Breast epithelium (tissue), 4 donors: Measurements from ENCODE around the gene ECEL1. TPM values are rescaled to one million over a fixed set of nuclear protein-coding genes. Genes with fewer than 3 reads are reported as not detected.

Experiments used
- DNase-seq, 2 donors: peaks; one replicate each; pipeline ENCODE4 v3.0.0-alpha.2; 2019; ENCODE audit warnings: low spot score in 2 of 2
- H3K27ac ChIP-seq, 2 donors: fragments of 200-600 bp; sonication (generic) in 1 of 2; one replicate each; pipeline ENCODE4 v1.5.1; 2016 to 2019; ENCODE audit warnings: mild to moderate bottlenecking in 1 of 2
- H3K27me3 ChIP-seq, 2 donors: fragments of 200-600 bp; sonication (generic) in 1 of 2; one replicate each; pipeline versions ENCODE4 v1.5.1 to v1.6.0; 2017 to 2019; ENCODE audit warnings: control low read depth in 1 of 2, mild to moderate bottlenecking in 1 of 2
- H3K36me3 ChIP-seq: fragments of 200-600 bp; one replicate; pipeline ENCODE4 v1.5.1; 2019
- H3K4me1 ChIP-seq, 2 donors: fragments of 200-600 bp; sonication (generic); one replicate each; pipeline ENCODE4 v1.5.1; 2016 to 2019; ENCODE audit warnings: control low read depth in 1 of 2
- H3K4me3 ChIP-seq, 3 donors: fragments of 200-600 bp; sonication (generic); 1 replicate in 2 of 3; 2 replicates in 1 of 3; pipeline ENCODE4 v1.5.1; 2016 to 2019; ENCODE audit warnings: mild to moderate bottlenecking in 3 of 3, moderate library complexity in 2 of 3
- H3K9me3 ChIP-seq, 2 donors: fragments of 200-600 bp; sonication (generic) in 1 of 2; one replicate each; pipeline ENCODE4 v1.5.1; 2016 to 2019; ENCODE audit warnings: control low read depth in 1 of 2
- POLR2A ChIP-seq: fragments of 450-650 bp; IDR thresholded peaks from one replicate; pipeline ENCODE4 v1.6.1; 2016; ENCODE audit warnings: antibody characterized with exemption, mild to moderate bottlenecking, moderate library complexity
- POLR2AphosphoS5 ChIP-seq, 3 donors: sonication (generic); formaldehyde crosslinking; IDR thresholded peaks; one replicate each; pipeline ENCODE4 v1.6.1; 2017; ENCODE audit warnings: antibody characterized with exemption in 3 of 3
- intact Hi-C: fragments of 100-400 bp; cut with DNase I; formaldehyde crosslinking; loops from one replicate; pipeline ENCODE4 v1.15.1; 2023; ENCODE audit warnings: low total_unique reads
- total RNA-seq, 3 donors: library from RNA; depleted of rRNA; stranded (reverse); fragments of >200 nt; gene quantifications; one replicate each; pipeline ENCODE4 v1.1.0, GENCODE V29; 2016
- TF ChIP-seq, protein P1 (sequence below), 3 donors: fragments of 450-650 bp; IDR thresholded peaks; one replicate each; pipeline ENCODE4 v1.5.1; 2016 to 2017; ENCODE audit warnings: antibody characterized with exemption in 3 of 3, mild to moderate bottlenecking in 3 of 3, moderate library complexity in 3 of 3

The ECEL1 gene
- total RNA-seq, 3 donors from 2014 or later: 0.15 to 2.3 (median 0.48) TPM

DNA sequence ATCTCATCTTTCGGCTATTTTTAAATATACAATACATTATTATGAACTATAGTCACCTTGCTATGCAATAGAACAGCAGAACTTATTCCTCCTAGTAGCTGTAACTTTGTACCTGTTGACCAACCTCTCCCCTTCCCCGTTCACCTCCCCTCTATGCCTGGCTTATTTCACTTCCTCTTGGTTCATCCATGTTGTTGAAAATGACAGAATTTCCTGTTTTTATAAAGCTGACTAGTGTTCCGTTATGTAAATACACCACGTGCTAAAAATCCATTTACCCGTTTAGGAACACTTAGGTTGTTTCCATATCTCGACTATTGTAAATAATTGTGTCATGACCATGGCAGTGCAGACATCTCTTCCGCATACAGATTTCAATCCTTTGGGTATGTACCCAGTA lies 21.4 kb downstream of the ECEL1 start:
- H3K4me1 ChIP-seq: no peaks in the 10 kb centered on the region
- no peak overlapping the region for H3K4me3 ChIP-seq
- intact Hi-C loops: no loop called here
- no peaks in the 10 kb centered on the region for H3K9me3 ChIP-seq
- H3K36me3 ChIP-seq: no peaks in the 10 kb centered on the region
- no peak for TF ChIP-seq POLR2AphosphoS5 (IDR thresholded peaks at IDR 0.05)
- TF ChIP-seq, protein P1, sequence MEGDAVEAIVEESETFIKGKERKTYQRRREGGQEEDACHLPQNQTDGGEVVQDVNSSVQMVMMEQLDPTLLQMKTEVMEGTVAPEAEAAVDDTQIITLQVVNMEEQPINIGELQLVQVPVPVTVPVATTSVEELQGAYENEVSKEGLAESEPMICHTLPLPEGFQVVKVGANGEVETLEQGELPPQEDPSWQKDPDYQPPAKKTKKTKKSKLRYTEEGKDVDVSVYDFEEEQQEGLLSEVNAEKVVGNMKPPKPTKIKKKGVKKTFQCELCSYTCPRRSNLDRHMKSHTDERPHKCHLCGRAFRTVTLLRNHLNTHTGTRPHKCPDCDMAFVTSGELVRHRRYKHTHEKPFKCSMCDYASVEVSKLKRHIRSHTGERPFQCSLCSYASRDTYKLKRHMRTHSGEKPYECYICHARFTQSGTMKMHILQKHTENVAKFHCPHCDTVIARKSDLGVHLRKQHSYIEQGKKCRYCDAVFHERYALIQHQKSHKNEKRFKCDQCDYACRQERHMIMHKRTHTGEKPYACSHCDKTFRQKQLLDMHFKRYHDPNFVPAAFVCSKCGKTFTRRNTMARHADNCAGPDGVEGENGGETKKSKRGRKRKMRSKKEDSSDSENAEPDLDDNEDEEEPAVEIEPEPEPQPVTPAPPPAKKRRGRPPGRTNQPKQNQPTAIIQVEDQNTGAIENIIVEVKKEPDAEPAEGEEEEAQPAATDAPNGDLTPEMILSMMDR (IDR thresholded peaks at IDR 0.05): no peak
- TF ChIP-seq POLR2A: no peak
- H3K27me3 ChIP-seq: no peaks in the 10 kb centered on the region
- DNase-seq: no peak
- H3K27ac ChIP-seq: no peak overlapping the region

DNA sequence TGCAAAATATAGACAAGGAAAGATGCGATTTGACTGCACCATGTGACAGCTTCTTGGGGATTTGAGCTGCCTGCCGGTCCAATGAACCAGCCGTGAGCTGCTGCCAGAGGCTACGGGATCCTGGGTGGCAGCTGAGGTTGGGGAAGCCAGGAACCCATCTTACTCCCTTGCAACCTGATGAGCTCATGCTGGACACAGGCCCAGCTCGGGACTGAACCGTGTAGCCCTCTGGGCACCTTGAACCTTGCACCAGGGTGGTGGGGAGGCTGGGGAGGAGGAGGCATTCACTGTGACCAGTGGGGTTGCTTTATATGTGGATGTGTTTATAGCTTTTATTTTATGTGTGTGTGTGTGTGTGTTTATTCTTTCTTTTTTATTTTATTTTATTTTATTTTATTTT lies 22.6 kb downstream of the ECEL1 start:
- intact Hi-C loops: no loop called here
- Histone ChIP-seq H3K36me3 (no peaks in the 10 kb centered on the region), H3K27ac (no peak overlapping the region), H3K9me3 (no peaks in the 10 kb centered on the region), H3K4me1 (no peaks in the 10 kb centered on the region), H3K4me3 (no peak overlapping the region), H3K27me3 (no peaks in the 10 kb centered on the region)
- DNase-seq: no peak
- TF ChIP-seq POLR2A (no peak), POLR2AphosphoS5 (IDR thresholded peaks at IDR 0.05) (no peak)
- TF ChIP-seq, protein P1 (IDR thresholded peaks at IDR 0.05): no peak

DNA sequence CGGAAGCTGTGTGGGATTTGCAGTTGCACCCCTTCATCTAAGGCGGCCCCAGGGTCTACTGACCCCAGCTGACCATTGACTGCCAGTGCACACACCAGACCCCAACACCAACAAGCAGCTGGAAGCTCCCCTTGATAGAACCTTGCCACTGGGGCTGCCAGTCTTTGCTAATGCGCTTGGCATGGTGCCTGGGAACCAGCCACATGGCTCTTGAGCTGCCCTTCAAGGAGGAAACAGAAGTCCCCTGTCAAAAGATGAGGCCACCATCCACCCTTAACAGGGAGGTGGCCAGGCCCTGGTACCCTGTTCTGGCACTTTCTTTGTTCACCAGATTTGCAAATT lies 23.1 kb downstream of the ECEL1 start:
- DNase-seq: no peak
- Histone ChIP-seq H3K9me3 (no peaks in the 10 kb centered on the region), H3K36me3 (no peaks in the 10 kb centered on the region), H3K27me3 (peaks cover 0 to 2% of the 10 kb centered on the region in 2 donors), H3K27ac (no peak overlapping the region), H3K4me3 (no peak overlapping the region), H3K4me1 (no peaks in the 10 kb centered on the region)
- TF ChIP-seq, protein P1 (IDR thresholded peaks at IDR 0.05): no peak
- TF ChIP-seq POLR2A: no peak
- no peak for TF ChIP-seq POLR2AphosphoS5 (IDR thresholded peaks at IDR 0.05)
- intact Hi-C loops: no loop called here

DNA sequence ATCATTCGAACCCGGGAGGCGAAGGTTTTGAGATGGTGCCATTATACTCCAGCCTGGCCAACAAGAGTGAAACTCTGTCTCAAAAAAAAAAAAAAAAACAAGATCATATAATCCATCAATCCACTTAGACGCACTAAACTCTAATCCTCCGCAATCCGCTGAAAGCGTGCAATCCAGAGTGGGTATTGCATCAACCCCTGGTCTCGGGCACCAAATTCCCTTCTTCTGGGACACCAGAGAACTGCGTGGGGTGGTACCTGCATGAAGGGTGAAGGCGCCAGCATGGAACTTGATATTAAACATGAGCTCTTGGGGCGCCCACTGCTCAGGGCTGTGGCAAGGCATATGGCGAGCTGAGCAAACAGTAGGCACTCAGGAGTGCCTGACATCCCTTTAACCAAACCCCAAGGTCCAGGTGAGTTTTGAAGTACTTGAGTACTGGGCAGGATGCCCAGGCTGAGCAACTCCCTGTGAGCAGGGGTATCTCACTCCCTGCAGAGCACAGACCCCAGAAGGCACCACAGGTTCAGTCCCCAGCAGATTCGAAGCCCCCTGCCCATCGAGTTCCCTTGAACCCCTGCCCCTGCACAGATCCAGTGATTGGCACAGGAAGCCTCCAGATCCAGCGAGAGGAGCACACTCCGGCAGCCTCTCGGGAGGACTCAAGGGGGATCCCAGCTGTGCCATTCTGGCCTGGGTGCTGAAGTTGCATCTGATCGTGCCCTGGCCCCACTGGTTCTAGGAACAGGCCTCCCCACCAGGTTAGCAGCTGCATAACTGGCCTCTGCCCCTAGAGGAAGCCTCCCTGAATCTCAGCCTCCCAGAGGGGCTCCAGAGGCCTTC lies 23.7 kb downstream of the ECEL1 start:
- Histone ChIP-seq H3K27me3 (peaks cover 0 to 8% of the 10 kb centered on the region in 2 donors), H3K27ac (no peak overlapping the region), H3K4me1 (no peaks in the 10 kb centered on the region), H3K9me3 (no peaks in the 10 kb centered on the region), H3K36me3 (no peaks in the 10 kb centered on the region), H3K4me3 (no peak overlapping the region)
- DNase-seq: no peak
- intact Hi-C loops: no loop called here
- TF ChIP-seq POLR2A (no peak), POLR2AphosphoS5 (IDR thresholded peaks at IDR 0.05) (no peak)
- TF ChIP-seq, protein P1 (IDR thresholded peaks at IDR 0.05): no peak

DNA sequence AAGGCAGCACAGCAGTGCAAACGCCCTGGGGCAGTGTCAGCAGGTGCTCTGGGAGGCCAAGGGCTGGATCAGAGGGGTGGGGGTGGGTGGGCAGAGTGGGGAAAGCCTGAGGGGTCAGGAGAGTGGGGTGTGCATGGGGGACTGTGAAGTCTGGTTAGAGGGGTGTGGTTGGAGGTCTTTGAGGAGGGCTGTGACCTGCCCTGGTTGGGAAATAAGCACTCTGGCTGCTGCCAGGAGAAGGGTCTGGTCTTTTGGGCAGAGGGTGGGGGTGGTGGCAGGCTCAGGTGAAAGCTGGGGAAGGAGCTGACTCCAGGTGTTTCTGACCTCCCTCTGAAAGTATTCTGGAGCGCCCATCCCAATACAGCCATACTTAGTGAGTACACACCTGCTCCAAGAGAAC lies 27.5 kb downstream of the ECEL1 start:
- H3K4me3 ChIP-seq: no peak overlapping the region
- peaks cover 0 to 26% of the 10 kb centered on the region in 2 donors for H3K27me3 ChIP-seq
- TF ChIP-seq POLR2A: no peak
- TF ChIP-seq, protein P1 (IDR thresholded peaks at IDR 0.05): no peak
- TF ChIP-seq POLR2AphosphoS5 (IDR thresholded peaks at IDR 0.05): no peak
- H3K9me3 ChIP-seq: no peaks in the 10 kb centered on the region
- H3K4me1 ChIP-seq: no peaks in the 10 kb centered on the region
- H3K36me3 ChIP-seq: no peaks in the 10 kb centered on the region
- no peak overlapping the region for H3K27ac ChIP-seq
- intact Hi-C loops: no loop called here
- no peak for DNase-seq
